ENCODE measurements around the gene C19orf67.

C19orf67 gene

GRCh38 chr19:14111486-14111885, 25.9 kb upstream of the C19orf67 start:
- H3K27ac ChIP-seq (replicated peaks) = no peak overlapping the region
- TF ChIP-seq REST (IDR thresholded peaks at IDR 0.05; ENCODE audit: insufficient replicate concordance, low read depth) (no peak), CTCF (IDR thresholded peaks at IDR 0.05; ENCODE audit: insufficient read depth, low read length) (no peak), GABPA (IDR thresholded peaks at IDR 0.05; ENCODE audit: low read depth) (no peak), POLR2AphosphoS5 (IDR thresholded peaks at IDR 0.05; ENCODE audit: low read depth) (no peak), SPI1 (IDR thresholded peaks at IDR 0.05; ENCODE audit: borderline replicate concordance, low read depth) (no peak)
- no peaks in the 10 kb centered on the region for H3K27me3 ChIP-seq (ENCODE audit: insufficient read depth, poor library complexity, severe bottlenecking)
- H3K4me3 ChIP-seq (replicated peaks; ENCODE audit: insufficient read depth, low read length) = no peak overlapping the region
- no peak for DNase-seq (ENCODE audit: low read depth in 1 of 2, low spot score in 1 of 2)

GRCh38 chr19:14110650-14111049, 25.1 kb upstream of the C19orf67 start:
- TF ChIP-seq REST (IDR thresholded peaks at IDR 0.05; ENCODE audit: insufficient replicate concordance, low read depth) (no peak), POLR2AphosphoS5 (IDR thresholded peaks at IDR 0.05; ENCODE audit: low read depth) (no peak), GABPA (IDR thresholded peaks at IDR 0.05; ENCODE audit: low read depth) (no peak), SPI1 (IDR thresholded peaks at IDR 0.05; ENCODE audit: borderline replicate concordance, low read depth) (no peak), CTCF (IDR thresholded peaks at IDR 0.05; ENCODE audit: insufficient read depth, low read length) (no peak)
- Histone ChIP-seq H3K4me3 (replicated peaks; ENCODE audit: insufficient read depth, low read length) (no peak overlapping the region), H3K27me3 (ENCODE audit: insufficient read depth, poor library complexity, severe bottlenecking) (no peaks in the 10 kb centered on the region), H3K27ac (replicated peaks) (no peak overlapping the region)
- DNase-seq (ENCODE audit: low read depth in 1 of 2, low spot score in 1 of 2) = no peak

- Histone ChIP-seq H3K27ac (replicated peaks) (no peak overlapping the region), H3K4me3 (replicated peaks; ENCODE audit: insufficient read depth, low read length) (no peak overlapping the region), H3K27me3 (ENCODE audit: insufficient read depth, poor library complexity, severe bottlenecking) (no peaks in the 10 kb centered on the region)
- DNase-seq (ENCODE audit: low read depth in 1 of 2, low spot score in 1 of 2) = no peak
- TF ChIP-seq SPI1 (IDR thresholded peaks at IDR 0.05; ENCODE audit: borderline replicate concordance, low read depth) (no peak), CTCF (IDR thresholded peaks at IDR 0.05; ENCODE audit: insufficient read depth, low read length) (no peak), REST (IDR thresholded peaks at IDR 0.05; ENCODE audit: insufficient replicate concordance, low read depth) (no peak), GABPA (IDR thresholded peaks at IDR 0.05; ENCODE audit: low read depth) (no peak), POLR2AphosphoS5 (IDR thresholded peaks at IDR 0.05; ENCODE audit: low read depth) (no peak)
These were observed 22.2 kb upstream of the C19orf67 start for GRCh38 chr19:14107581-14108461.
